HUES48 (cell line): ENCODE data around the gene PHLPP1.

ENCODE experiments used
- H3K27ac ChIP-seq: one replicate; pipeline ENCODE4 v1.7.0; 2013; ENCODE audit warnings: low read depth, low read length, inconsistent platforms
- H3K27me3 ChIP-seq: 2 replicates; pipeline ENCODE4 v1.6.1; 2013; ENCODE audit warnings: mild to moderate bottlenecking, low read length; ENCODE audit not compliant: control insufficient read depth, insufficient read depth
- H3K36me3 ChIP-seq: 2 replicates; pipeline ENCODE4 v1.6.1; 2013; ENCODE audit warnings: low read length; ENCODE audit not compliant: control insufficient read depth, insufficient read depth
- H3K4me1 ChIP-seq: 2 replicates; pipeline ENCODE4 v1.6.1; 2013; ENCODE audit warnings: mild to moderate bottlenecking, low read length; ENCODE audit not compliant: control insufficient read depth, insufficient read depth
- H3K4me3 ChIP-seq: 2 replicates; pipeline ENCODE4 v1.5.1; 2013; ENCODE audit warnings: mild to moderate bottlenecking, low read depth, low read length
- H3K9ac ChIP-seq: 2 replicates; pipeline ENCODE4 v1.6.1; 2013; ENCODE audit warnings: mild to moderate bottlenecking, low read depth, low read length, moderate library complexity
- H3K9me3 ChIP-seq: 2 replicates; pipeline ENCODE4 v1.6.1; 2013; ENCODE audit warnings: low read length; ENCODE audit not compliant: control insufficient read depth, insufficient read depth

PHLPP1 gene

DNA sequence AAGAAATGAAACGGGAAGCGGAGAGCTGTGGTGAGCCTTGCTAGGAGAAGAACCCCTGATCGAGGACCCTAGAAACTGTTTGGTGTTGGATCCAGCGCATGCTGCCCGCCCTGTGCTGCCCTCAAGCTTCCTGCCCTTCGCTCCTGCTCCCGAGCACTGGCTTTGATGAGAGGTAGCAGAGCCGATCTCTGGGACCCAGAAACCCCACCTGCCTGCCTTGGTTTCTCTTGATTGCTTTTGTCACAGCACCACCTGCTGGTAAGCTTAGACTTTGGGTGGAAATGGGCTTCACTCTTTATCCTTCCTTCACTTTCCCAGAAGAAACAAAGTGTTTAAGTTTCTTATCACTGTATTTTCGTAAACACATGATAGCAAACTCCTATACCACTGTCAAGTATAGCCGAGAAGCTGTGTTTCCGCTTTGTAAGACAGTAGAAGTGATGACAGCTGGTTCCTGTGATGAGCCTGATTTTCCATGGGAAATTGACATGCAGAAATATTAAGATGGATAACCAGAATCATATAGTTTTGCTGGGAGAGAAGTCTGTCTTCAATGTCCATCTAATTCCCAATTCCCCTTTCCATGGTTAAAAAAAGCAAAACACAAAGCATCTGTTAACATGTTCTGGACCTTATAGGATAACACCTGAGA lies 267.4 kb downstream of the PHLPP1 start:
- no peak overlapping the region for H3K9ac ChIP-seq
- H3K36me3 ChIP-seq = peaks cover 32% of the 10 kb centered on the region
- no peak overlapping the region for H3K27ac ChIP-seq
- H3K9me3 ChIP-seq = no peaks in the 10 kb centered on the region
- H3K4me1 ChIP-seq = peaks cover 4% of the 10 kb centered on the region; the same call in 1 of the 2 replicates
- H3K4me3 ChIP-seq = no peak overlapping the region
- no peaks in the 10 kb centered on the region for H3K27me3 ChIP-seq

DNA sequence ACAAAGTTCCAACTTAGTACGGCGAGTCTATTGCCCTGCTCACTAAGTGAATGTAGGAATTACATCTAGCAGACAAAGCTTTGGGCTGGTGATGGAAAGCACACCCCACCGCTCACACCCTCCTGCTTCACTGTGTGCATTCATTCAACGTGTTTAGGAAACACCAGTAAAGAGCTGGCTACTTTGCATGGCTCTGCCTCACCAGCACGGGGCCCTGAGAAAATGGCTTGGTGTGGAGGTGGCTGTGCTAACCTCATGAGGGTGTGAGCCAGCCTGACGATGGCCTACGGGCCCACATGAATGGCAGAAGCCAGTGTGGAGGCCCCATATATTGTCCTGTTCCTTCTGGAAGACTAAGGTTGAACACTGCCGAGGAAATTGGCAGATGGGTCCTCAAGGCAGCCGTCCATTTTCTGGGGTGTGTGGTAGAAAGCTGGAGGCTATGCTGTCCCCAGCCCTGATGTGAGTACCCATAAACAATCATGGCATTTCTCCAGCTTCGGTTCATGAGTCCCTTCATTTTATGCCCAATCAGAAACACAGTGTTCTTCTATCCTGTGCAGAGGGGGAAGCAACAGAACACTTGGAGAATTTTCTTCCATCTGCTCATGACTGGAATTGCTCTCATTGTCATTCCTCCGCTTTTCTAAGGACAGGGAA lies 269.4 kb downstream of the PHLPP1 start:
- Histone ChIP-seq H3K36me3 (peaks cover 11% of the 10 kb centered on the region), H3K4me1 (peaks cover under 1% of the 10 kb centered on the region; the same call in 1 of the 2 replicates), H3K9me3 (no peaks in the 10 kb centered on the region), H3K9ac (no peak overlapping the region), H3K27me3 (no peaks in the 10 kb centered on the region), H3K4me3 (no peak overlapping the region), H3K27ac (no peak overlapping the region)

DNA sequence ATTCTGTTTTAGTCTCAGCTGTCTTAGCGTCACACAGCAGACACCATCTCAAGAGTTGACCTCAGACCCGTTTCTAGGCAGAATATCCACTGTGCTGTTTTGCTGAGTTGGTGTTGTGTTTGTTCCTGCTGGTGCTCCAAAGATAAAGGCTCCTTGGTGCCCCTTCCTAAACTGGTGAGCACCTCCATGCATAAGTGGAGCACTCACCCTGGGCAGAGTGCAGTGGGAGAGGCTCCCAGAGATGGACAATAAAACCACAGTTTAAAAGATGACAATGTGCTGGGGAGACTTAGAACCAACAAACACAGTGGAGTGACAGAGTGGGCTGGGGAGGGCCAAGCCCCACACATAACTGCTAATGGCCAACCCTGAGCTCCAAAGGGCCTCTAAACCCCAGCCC lies 271.1 kb downstream of the PHLPP1 start:
- Histone ChIP-seq H3K27ac (no peak overlapping the region), H3K27me3 (no peaks in the 10 kb centered on the region), H3K36me3 (no peaks in the 10 kb centered on the region), H3K4me3 (no peak overlapping the region), H3K4me1 (no peaks in the 10 kb centered on the region), H3K9me3 (no peaks in the 10 kb centered on the region), H3K9ac (no peak overlapping the region)

DNA sequence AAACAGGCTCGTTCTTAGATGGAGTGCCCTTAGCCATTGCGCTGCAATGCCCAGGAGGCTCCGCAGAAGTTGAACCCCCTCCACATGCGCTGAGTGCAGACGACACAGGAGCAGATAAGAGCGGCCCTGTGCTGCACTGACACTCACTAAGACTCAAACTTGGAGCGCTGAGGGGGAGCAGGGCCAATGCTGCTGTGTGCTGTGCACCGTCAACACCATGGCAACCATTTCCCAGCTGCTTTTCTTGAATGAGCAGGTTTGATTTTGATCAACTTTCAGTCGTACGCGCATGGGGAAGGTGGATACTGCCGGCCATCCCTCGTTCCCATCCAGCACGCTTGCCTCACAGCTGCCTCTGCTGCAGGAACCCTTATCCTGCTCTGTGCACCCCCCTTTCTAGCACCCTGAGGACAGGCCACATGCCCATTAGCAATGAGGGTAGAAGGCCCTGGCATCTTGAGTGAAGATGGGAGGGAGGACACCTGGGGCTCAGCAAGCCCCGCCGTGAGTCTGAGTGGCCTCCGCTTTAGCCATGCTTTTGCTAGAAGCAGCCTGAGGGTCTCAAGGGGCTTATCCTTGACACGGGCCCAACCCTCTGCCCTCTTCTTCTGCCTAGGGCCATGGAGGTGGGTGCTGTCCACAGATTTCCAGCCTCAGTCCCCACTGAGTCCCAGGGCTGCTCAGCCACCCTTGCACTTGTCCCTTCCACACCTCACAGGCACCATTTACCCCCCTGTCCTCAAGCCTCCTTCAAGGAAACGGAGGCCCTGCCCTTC lies 271.9 kb downstream of the PHLPP1 start:
- H3K36me3 ChIP-seq = no peaks in the 10 kb centered on the region
- no peak overlapping the region for H3K9ac ChIP-seq
- no peaks in the 10 kb centered on the region for H3K27me3 ChIP-seq
- H3K9me3 ChIP-seq = no peaks in the 10 kb centered on the region
- H3K4me3 ChIP-seq = no peak overlapping the region
- H3K27ac ChIP-seq = no peak overlapping the region
- H3K4me1 ChIP-seq = no peaks in the 10 kb centered on the region

DNA sequence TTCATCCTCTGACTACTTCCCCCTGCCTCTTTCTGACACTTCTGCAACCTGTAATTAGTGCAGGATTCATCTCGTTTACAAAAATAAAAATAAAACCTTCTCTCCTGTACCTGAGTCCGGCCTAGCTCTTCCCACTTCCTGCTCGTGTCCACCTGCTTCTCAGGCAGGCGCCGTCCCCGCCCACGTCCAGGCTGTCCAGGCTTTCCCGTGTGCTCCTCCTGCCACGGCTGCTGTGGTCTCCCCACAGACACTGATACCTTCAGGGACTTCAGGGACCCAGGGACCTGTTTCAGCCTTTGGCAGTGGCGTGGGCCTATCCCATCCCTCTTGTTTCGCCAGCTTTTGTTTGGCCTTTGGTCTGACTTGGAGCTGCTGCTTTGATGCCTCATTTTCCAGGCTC lies 272.5 kb downstream of the PHLPP1 start:
- H3K27ac ChIP-seq = no peak overlapping the region
- H3K9ac ChIP-seq = no peak overlapping the region
- H3K27me3 ChIP-seq = no peaks in the 10 kb centered on the region

DNA sequence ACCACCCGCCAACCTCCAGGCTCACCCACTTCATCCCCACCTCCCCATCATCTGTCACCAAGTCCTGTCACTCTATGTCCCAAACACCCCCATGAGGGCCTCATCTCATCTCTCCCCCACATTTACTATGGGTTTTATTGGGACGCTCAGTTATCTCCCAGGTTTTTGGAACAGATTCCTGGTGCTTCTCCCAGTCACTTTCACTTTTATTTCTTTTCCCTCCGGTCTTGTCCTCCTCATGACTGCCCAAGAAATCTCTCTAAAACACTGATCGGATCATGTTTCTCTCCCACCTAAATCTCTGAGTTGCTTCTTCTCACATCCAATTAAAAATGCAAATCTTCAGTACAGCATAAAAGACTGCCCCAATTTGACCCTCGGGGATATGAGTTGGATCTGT lies 273.1 kb downstream of the PHLPP1 start:
- no peak overlapping the region for H3K4me3 ChIP-seq
- no peaks in the 10 kb centered on the region for H3K4me1 ChIP-seq
- no peak overlapping the region for H3K9ac ChIP-seq
- no peaks in the 10 kb centered on the region for H3K9me3 ChIP-seq
- no peaks in the 10 kb centered on the region for H3K36me3 ChIP-seq
- H3K27me3 ChIP-seq = no peaks in the 10 kb centered on the region
- H3K27ac ChIP-seq = no peak overlapping the region

More for the DNA sequence above, 272.5 kb downstream of the PHLPP1 start:
- no peaks in the 10 kb centered on the region for H3K36me3 ChIP-seq
- no peak overlapping the region for H3K4me3 ChIP-seq
- H3K4me1 ChIP-seq = no peaks in the 10 kb centered on the region
- H3K9me3 ChIP-seq = no peaks in the 10 kb centered on the region

DNA sequence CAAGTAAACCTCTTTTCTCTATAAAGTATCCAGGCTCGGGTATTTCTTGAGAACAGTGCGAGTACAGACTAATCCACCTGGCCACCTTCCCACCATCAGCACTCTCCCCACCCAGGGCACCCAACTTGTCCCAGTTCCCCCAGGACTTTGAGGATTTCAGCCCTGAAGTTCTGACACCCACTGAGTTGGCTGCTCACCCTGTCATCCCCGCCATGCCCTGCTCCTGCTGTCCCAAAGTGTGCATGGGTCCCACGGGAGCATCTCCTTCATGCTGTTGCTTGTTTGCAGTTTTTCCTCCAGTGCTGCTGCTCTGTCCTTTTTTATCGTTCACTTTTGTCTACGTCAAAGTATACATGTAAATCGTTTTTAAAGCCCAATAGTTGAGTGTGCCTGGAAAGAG lies 273.9 kb downstream of the PHLPP1 start:
- no peaks in the 10 kb centered on the region for H3K4me1 ChIP-seq
- no peak overlapping the region for H3K4me3 ChIP-seq
- H3K36me3 ChIP-seq = no peaks in the 10 kb centered on the region
- no peaks in the 10 kb centered on the region for H3K9me3 ChIP-seq
- no peaks in the 10 kb centered on the region for H3K27me3 ChIP-seq
- H3K9ac ChIP-seq = no peak overlapping the region
- H3K27ac ChIP-seq = no peak overlapping the region

DNA sequence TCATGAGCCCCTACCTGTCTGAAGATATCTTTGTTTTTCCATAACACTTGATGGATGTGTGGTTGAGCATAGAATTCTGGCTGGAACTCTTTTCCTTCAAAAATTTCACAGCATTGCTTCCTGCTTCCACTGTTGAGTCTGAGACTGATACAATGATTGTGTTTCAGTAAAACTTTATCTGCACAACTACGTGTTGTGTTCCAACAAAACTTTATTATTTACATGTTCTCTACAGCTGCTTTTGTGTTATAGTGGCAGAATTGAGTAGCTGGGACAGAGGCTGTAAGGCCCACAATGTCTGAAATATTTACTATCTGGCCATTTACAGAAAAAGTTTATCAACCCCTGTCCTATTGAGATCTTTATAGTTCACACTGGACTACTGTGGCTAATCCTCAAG lies 275.3 kb downstream of the PHLPP1 start:
- H3K36me3 ChIP-seq = no peaks in the 10 kb centered on the region

DNA sequence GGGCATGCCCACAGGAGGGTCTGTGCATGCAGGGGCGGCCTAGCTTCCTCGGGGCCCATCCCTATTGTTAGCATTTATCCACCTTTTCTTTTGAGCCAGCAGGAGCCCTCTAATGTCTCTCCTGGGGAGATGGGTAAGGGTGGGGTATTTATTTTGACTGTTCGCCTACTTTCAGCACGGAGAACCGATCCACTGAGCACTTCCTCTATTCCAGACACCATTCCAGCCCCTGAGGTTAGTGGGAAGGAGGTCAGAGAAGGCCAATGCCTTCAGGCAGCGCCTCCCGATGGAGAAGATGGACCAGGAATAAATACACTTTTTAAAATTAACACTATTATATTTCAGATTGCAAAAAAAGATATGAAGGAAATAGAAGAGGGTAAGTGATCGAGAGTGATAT lies 276.0 kb downstream of the PHLPP1 start:
- Histone ChIP-seq H3K36me3 (no peaks in the 10 kb centered on the region), H3K27me3 (no peaks in the 10 kb centered on the region), H3K9me3 (no peaks in the 10 kb centered on the region), H3K4me1 (no peaks in the 10 kb centered on the region), H3K9ac (no peak overlapping the region), H3K4me3 (no peak overlapping the region), H3K27ac (no peak overlapping the region)

More for the DNA sequence above, 275.3 kb downstream of the PHLPP1 start:
- H3K4me1 ChIP-seq = no peaks in the 10 kb centered on the region
- H3K9ac ChIP-seq = no peak overlapping the region
- H3K27me3 ChIP-seq = no peaks in the 10 kb centered on the region
- no peak overlapping the region for H3K27ac ChIP-seq
- H3K9me3 ChIP-seq = no peaks in the 10 kb centered on the region
- H3K4me3 ChIP-seq = no peak overlapping the region

DNA sequence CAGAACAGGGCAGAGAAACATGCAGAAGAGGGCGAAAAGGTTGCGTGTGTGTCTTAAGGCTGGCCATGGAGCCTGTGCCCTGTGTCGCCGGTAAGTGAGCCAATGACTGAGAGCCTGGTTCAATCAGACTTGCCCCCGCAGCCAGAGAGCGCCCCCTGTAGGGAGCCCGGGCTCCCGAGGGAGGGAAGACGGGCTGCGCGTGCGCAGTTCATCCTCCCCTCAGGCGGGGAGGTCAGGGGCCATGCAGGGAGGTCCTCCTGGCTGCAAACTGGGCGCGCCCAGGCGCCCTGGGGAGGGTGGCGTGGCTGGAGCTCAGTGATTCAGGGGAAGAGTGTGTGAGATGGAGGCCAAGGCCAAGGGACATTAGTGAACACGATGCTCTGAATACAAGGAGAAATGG lies 276.6 kb downstream of the PHLPP1 start:
- Histone ChIP-seq H3K9ac (no peak overlapping the region), H3K4me3 (no peak overlapping the region), H3K27me3 (no peaks in the 10 kb centered on the region), H3K36me3 (no peaks in the 10 kb centered on the region), H3K4me1 (no peaks in the 10 kb centered on the region), H3K27ac (no peak overlapping the region), H3K9me3 (no peaks in the 10 kb centered on the region)

DNA sequence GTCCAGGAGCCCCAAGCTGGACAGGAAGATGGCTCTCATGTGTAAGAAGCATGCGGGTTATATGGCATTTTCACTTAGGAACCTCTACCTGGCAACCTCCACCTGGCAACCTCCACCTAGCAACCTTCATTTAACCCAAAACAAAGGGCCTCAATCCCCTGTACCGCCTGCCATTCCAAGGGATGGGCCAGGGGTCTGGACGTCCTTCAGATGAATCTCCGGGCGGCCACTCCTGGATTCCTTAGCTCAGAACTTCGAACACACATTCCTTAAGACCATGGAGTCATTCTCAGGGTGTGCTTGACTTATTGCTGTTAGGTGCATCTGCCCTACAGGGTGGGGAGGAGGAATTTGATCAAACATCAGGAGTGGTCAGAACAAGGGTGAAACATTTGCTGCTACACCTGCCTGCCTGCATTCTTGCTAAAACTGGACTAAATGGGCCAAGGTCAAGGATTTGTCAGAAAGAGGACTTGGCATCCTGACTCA lies 277.6 kb downstream of the PHLPP1 start:
- H3K4me3 ChIP-seq = no peak overlapping the region
- H3K36me3 ChIP-seq = no peaks in the 10 kb centered on the region
- no peak overlapping the region for H3K27ac ChIP-seq

More for the DNA sequence above, 277.6 kb downstream of the PHLPP1 start:
- H3K9ac ChIP-seq = no peak overlapping the region
- no peaks in the 10 kb centered on the region for H3K27me3 ChIP-seq
- no peaks in the 10 kb centered on the region for H3K4me1 ChIP-seq
- H3K9me3 ChIP-seq = no peaks in the 10 kb centered on the region
